GM19372 (cell line): ENCODE results near the gene MT1G.

Source experiments
- ATAC-seq: cut with Tn5 transposase; IDR thresholded peaks from one replicate; pipeline ENCODE4 v1.9.1; 2021; ENCODE audit warnings: mild to moderate bottlenecking, low read depth, moderate library complexity; ENCODE audit not compliant: unreplicated experiment

Gene MT1G

GRCh38 chr16:56640076-56640475 lies 27.8 kb downstream of the MT1G start:
- ATAC-seq = no peak

- no peak for ATAC-seq
Measured at GRCh38 chr16:56639045-56639444, 28.8 kb downstream of the MT1G start.

GRCh38 chr16:56637814-56638750 lies 29.8 kb downstream of the MT1G start, which contains the start of gene MT1A:
Gene MT1A, plus strand, starts transcription at chr16:56638666. Its CDS starts 73 bp downstream, at chr16:56638739.
- no peak for ATAC-seq

GRCh38 chr16:56636616-56637413 lies 31.1 kb downstream of the MT1G start:
- ATAC-seq = no peak

GRCh38 chr16:56635441-56635967 lies 32.4 kb downstream of the MT1G start:
- ATAC-seq = no peak

GRCh38 chr16:56634715-56635440 lies 33.0 kb downstream of the MT1G start:
- no peak for ATAC-seq

GRCh38 chr16:56633535-56633934 lies 34.3 kb downstream of the MT1G start:
- ATAC-seq = no peak

- no peak for ATAC-seq
Measured at GRCh38 chr16:56632848-56633365, 35.0 kb downstream of the MT1G start.

GRCh38 chr16:56632156-56632847 lies 35.6 kb downstream of the MT1G start, which contains the start of gene MT1M:
Gene MT1M, plus strand, starts transcription at chr16:56632659. Its CDS starts 73 bp downstream, at chr16:56632732.
- ATAC-seq = no peak

- no peak for ATAC-seq
Measured at GRCh38 chr16:56631832-56632155, 36.1 kb downstream of the MT1G start.

GRCh38 chr16:56631197-56631596 lies 36.7 kb downstream of the MT1G start:
- ATAC-seq = no peak

GRCh38 chr16:56630134-56630533 lies 37.7 kb downstream of the MT1G start:
- ATAC-seq = peak; percentile 71

GRCh38 chr16:56629531-56629930 lies 38.3 kb downstream of the MT1G start:
- ATAC-seq = no peak

GRCh38 chr16:56628486-56629350 lies 39.1 kb downstream of the MT1G start:
- no peak for ATAC-seq

- no peak for ATAC-seq
Measured at GRCh38 chr16:56626685-56627084, 41.2 kb downstream of the MT1G start.

- peak; percentile 7 for ATAC-seq
Measured at GRCh38 chr16:56625943-56626654, 41.8 kb downstream of the MT1G start.

GRCh38 chr16:56625140-56625942 lies 42.5 kb downstream of the MT1G start, which contains the start of gene MT1E:
Gene MT1E, plus strand, starts transcription at chr16:56625781. Its CDS starts 71 bp downstream, at chr16:56625852.
- peak; percentile 63 for ATAC-seq
